Stimulated activated CD8-positive, alpha-beta memory T cell treated with anti-CD3 and anti-CD28 coated beads, Interleukin-2, amount 100 ng/mL, for 48 hours (primary cell): ENCODE data around the gene HOXB3.

Source experiments
- DNase-seq, 2 donors: peaks; one replicate each; pipeline ENCODE4 v3.0.0-alpha.2; 2020; ENCODE audit warnings: low read depth in 2 of 2

HOXB3 gene

DNA sequence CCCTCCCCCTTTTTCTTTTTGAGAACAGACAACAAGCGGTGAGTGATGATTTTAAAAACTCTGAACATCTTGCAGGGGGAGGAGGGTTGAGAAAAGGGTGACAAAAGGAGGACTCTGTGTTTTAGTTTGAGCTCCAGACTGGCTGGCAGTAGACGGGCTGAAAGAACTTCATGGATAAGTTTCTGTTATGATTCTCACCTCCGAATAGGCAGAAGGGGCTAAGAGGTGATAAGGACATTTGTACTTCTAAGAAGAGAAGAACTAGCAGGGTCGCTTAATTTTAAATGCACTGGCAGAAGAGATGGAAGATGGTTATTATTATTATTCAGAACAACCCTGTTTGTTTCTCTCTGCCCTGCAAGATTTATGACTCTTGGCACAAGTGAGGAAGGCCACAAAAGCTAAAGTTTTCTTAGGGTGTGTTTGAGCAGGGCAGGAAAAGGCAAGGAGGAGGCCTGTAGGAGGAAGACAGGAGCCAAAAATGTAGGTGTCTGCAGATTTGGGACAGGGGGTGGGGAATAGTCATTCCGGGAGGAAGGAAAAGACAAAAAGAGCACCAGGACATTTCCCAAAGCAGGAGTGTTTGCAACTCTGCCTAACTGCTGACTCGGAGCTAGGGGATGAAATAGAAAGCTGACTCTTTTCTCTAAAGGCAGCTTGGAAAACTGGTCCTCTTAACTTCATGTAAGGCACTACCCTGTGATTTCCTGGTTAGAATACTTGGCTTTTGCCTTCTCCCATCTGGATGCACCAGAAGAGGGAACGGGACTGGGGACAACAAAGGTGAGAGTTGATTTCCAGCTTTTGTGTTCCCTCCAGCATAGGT lies 33.3 kb downstream of the HOXB3 start:
- no peak for DNase-seq

DNA sequence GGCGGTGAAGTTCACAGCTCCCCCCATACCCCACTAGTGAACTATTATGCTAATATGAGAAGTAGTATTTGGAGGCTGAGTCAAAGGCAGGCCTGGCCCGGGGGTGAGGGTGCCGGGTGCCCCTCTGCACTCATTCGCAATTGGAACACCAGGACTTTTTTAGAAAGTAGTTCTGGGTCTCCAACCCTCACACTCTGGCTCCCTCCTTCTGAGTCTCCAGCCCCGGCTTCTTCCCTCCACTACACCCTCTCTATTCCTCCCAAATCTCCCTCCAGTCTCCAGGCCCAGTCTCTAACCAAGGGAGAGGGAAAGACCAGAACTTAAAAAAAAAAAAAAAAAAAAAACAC lies 33.8 kb downstream of the HOXB3 start:
- no peak for DNase-seq

DNA sequence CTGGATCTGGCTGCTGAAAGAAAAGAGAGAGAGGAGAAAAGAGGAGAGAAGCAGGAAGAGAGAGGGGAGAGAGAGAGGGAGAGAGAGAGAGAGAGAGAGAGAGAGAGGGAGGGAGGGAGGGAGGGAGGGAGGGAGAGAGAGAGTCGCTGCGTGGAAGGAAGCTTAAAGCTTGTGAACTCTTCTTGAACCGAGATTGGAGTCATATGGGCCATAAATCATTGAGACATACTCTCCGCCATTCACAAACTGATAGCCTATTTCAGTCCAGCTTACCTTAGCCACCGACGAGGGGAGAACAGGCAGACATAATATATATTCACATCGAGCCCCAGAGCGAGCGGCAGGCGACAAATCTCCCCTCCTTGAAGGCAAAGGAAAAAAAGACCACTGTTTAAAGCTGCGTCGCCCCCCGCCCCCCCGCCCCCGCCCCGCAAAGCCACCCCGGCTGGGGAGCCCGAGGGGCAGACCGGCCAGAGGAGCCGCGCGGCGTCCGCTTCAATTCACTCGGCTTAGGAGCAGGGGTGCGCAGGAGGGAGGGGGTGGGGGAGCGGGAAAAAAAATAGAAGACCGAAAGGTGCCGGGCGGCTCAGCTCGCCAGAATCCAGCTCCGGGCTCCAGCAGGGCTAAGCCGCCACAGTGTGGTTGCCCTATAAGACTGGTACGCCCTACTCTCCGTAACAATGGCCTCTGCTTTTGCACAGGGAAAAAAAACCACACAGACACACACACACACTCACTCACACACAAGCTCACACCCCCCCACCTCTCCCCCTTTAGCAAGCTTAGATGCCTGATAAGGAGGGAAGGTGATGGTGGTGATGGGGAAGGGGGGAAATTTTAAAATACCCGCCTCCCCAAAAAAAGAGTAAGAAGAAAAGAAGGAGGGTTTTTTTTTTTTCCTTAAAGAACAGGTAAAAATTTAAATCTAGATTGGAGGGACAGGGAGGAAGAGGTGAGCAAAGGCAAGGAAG lies 34.5 kb downstream of the HOXB3 start:
- DNase-seq = no peak

DNA sequence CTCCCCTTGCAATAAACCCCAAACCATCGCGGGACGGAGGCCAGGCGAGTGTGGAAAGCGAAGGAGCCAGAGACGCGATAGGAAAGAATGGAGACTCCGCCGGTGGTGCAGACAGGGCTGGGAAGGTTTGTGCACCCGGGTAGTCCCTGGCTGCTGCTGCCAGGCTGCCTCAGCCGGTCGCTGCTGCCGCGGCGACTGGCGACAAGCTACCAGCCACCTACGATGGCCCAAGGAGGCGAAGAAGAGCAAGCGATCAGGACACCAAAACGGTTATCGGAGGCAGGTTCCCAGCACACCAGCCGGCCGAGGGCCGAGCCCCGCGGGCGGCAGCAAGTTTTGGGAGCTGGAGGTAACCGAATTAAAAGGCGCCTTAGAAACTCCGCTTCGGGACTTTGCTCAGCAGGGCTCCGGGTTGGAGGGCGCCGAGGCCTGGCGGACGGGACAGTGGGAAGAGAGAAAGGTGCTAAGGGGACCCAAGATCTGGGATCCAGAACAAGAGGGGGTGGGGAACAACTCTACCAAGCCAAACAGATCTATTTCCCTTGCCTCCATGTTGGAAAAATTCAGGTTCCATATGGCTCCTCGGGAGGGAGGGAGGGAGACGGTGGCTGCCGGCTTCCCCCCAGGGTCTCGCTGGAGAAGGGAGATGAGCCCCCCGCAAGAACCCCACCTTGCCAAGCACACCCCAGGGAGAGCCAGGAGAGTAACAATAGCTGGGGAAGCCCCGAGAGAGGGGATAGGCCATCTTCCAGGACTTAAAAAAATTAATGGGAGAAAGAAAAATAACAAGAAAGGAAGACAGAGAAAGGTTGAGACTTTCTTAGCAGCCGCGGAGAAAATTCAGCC lies 35.4 kb downstream of the HOXB3 start:
- DNase-seq = no peak

DNA sequence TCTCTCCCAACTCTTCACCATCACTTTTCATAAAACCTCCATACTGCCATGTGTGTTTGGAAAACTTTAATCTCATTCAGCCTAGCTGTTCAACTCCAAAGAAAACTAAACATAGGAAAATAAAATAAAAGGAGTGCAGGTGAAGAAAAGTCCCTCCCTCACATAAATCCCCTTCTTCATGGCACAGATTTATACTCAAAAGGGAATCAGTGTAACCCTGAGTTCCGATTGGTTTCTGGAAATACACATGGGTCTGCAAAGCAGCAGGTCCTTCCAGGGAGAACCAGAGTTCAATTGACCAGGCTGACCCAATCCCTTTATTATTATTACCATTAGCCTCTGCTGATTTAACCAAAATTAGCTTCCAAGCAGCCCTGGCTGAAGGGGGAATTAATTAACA lies 36.2 kb downstream of the HOXB3 start:
- no peak for DNase-seq

DNA sequence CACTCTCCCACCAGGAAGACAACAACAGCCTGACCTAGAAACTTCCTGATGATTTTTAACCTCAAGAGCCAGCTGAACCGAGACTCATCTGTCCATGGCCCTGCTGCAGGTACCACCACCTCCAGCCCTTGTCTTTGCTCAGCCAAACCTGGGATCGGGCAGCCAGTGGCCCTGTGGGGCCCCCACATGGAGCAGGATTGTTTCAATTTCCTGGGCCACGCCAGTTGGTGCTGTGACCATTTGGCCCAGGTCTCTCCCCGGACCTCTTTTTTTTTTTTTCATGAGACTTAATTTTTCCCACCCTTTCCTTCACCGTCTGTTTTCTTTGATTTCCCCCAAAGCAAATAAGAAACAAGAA lies 36.9 kb downstream of the HOXB3 start:
- no peak for DNase-seq

DNA sequence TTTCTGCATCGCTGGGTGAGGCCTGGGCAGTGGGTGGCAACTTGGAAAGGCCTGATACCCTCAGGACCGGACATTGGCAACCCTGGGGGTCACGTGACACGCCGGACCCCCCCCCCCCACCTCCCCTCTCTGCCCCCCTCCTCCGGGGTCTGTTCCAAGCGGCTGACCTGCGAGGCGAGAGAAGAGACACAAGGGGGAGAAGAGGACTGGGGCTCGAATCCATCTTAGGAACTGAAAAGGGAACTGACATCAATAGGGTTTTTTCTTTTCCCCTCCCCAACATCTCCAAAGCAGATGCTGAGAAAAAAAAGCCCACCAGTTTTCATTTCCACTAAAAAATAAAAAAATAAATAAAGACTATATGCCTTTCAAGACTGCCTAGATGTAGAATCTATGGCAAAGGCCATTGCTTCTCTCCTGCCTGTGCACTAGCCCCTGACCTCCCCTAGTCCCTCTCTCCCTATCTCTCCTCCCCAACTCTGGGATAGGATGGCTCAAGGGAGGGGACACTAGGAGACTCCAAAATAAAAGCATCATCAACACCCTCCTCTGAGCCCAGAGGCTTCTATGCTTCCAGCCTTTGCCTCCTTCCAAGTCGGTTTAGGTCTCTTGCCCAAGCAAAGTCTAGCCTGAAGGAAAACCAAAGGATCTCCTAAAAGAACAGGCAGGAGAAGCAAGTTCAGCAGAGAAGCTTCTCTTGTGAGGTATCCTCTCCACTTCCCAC lies 37.4 kb downstream of the HOXB3 start:
- DNase-seq = no peak

DNA sequence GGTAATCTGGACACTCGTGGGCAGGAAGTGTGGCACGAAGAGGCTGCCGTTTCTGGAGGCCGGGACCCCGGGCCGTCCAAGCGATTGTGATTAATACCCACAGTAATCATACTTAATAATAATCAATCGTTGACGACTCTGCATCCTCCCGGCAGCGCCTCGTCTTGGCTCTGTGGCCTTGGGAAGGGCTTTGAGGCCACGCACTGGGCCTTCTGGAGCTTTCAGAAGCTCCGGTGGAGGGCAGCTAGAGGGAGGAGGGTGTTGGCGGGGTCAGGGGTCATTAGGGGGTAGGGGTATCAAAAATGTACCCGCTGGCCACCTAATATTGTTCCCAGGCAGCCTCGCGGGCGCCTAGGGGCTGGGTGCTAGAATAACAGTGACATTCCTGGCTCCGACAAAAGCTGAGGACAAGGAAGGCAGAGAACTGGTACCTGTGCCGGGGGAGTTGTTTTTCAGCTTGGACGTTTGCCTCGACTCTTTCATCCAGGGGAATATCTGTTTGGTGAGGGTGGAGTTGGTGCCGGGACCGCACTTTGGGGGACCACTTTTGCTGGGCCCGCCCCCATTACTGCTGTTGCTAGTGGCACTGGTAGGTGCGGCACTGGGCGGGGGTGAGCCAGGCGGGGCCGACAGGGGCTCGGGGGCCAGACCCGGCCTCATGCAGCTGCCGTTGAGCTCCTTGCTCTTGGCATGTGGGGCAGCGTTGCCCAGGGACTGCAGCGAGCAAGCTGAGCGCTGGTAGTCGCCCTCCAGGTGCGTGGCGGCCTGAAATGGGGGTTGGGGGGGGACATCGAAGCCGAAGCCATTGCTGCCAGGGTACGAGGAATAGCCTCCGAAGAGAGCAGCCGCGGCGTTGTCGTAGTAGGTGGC lies 38.2 kb downstream of the HOXB3 start:
- DNase-seq = no peak

DNA sequence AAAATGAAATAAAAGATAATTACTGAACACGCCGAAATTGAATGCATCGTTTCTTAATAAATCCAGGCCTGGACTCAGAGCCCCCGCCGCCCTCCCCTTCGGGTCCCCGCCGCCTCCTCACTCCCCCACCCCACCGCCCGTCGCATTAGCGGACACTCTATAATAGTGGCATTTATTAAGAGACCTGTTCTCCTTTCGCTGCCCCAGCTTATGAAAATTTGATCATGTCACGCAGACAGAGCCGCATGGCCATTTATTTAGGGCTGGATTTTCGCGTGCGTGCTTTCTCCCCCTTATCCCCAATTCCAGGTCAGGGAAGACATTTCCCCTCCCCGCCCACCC lies 38.9 kb downstream of the HOXB3 start:
- no peak for DNase-seq

DNA sequence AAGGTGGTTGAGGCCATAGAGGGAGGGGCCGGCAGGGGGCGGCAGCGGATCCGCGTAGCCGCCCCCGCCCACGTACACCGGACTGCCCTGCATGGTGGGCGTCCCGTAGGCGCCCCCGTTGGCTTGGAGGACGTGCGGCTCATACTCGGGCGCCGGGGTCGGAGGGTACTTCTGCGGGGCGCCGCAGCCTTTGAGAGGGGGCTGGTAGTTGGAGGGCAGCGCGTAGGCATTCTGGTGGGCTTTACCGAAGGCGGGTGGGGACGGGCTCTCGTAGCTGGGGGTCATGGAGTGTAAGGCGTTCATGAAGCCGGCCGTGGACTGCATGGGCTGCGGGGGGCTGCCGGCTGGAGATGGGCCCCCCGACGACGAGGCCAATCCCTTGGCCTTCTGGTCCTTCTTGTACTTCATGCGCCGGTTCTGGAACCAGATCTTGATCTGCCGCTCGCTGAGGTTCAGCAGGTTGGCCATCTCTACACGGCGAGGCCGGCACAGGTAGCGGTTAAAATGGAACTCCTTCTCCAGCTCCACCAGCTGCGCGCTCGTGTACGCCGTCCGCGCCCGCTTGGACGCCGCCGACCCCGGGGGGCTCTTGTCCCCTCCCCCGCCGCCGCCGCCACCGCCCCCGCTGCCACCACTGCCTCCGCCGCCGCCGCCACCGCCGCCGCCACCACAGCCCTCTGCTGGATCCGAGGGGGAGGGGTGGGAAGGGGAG lies 39.4 kb downstream of the HOXB3 start:
- DNase-seq = no peak

DNA sequence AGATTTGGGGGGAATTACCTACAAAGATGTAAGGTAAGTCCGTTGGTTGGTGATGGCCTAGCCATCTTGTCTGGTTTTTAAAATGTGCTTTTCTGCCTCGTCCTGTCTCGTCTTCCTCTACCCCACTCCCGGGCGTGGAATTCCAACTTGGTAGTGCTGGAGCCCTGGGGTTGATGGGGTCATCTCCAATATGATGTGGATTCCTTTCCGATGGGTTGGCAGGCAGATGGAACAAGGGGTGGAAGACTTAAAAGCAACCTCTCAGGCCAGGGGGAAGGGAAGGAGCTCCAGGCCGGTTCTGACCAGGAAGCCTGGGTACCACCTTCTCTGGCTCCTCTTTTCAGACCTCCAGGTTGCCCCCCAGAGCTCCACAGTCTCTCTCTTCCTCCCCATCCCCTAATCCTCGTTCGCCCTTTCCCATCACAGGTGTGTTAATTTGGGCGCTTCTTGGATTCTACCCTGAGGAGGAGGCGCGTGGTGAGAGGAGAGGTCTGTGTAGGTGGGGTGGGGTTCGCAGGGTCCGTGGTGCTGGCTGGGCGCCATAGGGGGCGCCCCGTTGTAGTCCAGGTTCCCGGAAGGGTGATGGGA lies 40.0 kb downstream of the HOXB3 start:
- no peak for DNase-seq

DNA sequence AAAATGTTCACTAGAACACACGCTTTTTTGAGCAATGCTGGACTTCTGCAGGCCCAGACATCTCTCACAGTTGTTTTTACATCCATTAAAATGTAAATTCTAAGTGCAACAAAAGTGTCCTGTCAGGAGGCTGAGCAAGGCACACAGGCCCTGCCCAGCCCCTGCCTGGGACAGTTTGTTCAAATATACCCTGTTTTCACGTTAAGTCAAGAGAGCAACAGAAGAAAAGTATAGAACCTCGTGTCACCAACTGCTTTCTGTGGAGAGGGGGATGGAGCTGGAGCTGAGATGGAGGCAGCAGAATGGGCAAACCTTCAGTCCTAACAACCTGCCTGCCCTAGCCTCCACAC lies 40.8 kb downstream of the HOXB3 start:
- no peak for DNase-seq

DNA sequence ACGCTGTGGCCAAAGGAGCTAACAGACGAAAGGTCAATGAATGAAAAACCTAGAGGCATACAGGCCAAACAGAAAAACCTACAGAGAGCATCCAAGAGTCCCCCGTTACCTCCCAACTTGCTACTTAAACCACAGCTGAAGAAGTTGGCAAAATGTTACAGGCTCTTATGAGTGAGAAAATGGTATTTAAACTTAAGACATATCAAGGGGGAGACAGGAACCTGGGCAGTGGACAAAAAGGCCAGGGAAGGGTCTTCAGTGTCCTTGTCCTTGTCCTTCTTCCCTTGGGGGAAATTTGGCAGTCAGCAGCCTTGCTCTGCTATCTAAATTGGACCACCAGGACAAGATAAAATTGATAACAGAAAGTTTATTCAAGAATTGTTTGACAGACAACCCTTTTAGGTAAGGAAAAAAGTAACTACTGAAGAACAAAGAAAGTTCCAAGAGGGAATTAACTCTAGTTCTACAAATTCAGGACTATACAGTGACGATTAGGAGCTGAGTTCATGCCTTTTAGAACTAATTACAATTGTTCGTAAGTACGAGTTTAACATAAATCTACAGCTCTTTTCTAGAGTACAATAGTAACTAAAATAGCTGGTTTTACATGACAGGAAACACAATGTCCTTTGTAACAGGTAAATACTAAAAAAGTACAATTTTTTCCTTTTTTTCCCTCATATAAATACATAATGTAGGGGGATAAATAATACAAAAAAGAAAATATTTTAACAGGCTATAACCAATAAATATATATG lies 41.3 kb downstream of the HOXB3 start:
- DNase-seq = no peak

DNA sequence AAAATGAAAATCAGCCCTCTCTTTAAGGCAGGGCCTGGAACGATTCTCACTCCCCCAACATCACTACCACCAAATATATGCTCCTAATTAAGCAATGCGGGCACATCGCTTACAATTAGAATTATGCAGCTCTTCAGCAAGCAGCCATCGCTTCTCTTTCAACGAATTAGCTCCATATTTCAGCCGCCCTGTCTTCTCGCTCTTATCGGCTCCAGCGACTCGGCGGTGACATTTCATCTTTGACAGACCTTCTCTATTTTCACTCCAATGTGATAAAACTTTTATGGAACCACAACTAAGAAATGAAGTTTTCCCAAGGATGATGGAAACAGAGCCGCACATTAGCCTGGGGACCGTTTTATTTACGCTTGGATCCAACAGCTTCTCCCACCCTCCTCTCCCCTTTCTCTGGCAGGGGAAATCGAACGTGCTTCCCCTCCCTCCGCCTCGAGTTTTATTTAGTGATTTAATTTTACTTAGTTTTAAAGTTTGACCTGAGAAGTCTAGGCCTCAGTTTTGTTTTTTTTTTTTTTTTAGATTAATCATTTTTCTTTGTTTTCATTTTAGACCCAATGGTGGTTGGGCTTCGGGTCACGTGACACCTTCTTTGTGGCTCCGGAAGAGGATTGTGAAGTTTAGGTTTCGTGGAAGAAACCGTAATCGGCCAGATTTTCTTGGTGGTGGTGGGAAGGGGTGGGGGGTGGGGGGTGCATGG lies 42.1 kb downstream of the HOXB3 start:
- DNase-seq = no peak

DNA sequence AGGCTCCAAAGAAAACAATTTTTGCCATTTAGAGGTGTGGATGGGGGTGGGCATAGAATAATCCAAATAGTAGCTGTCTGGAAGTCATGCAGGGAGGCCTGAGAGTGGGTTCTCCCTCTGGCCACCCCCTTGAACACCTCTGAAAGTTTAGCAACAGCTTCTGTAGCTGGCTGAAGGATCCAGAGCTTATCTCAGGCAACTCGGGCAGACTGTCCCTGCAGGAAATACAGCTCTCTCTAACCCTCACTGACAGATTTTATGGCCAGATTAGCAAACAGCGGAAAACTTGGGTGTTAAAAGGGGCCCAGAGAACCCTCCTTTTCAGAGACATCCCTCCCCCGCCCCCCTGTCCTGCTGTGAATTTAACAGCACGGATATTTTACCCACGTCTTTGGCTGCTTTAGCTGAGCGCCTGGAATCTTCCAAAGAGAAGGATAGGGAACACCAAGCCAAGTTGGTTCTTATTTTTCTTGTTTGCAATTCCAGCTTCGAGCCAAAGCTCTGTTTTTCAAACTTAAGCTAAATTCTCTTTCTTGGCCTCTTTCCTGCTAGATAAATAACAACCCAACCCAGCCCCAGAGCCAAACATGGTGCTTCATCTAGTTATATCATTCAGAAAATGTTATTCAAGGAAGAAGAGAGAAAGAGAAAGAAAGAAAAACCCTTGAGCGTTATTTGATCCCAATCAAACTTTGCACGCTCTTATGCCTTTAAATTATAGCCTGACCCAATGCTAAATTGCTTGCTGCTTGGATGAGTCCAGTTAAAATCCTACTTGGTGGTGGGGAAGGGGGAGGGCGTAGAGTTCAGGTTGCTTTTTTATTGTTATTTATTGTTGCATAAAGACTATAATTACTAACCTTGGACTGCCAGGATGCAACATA lies 42.9 kb downstream of the HOXB3 start:
- no peak for DNase-seq

DNA sequence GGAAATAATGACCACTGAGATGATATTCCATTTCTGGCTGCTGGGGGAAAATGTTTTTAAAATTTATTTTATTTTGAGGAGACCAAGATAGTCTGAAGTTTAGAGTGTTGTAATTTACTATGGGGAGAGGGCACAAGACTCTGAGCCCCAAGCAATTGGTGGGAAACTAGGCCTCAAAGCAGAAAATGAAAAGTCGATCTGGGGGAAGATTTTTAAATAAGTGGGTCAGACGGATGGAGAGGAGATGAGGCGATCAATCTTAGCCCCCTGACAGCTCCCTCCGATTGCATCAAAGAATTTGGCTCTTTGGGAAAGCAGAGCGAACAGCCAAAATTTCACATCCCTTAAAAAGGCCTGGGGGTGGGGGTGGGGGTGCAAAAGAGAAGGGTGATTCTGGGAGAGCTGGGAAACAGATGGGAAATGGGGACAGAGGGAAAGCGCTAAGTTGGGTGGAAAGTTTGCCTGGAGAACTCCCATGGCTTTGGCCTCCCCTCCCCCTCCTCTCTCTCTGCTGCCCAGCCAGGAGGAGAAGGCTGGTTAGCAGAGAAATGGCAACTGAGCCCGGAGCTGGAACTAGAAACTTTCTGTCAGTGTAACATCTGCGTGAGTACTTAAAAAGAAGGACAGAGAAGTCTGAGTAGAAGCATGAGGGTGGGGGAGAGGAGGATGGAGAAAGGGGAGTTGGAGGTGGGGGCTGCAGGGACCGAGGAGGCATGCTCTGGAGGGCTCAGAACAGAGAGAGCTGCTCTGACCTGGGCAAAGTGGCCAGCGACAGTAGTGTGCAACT lies 43.7 kb downstream of the HOXB3 start:
- DNase-seq = no peak
